Stimulated activated naive CD4-positive, alpha-beta T cell (primary cell): Measurements from ENCODE around the gene NPY1R.

Experiments
- DNase-seq, 6 experiments: peaks; one replicate each; lab custom pipeline; 2025; lab: John Stamatoyannopoulos, UW

NPY1R gene

GRCh38 chr4:163332526-163333406, at the start of gene NPY1R:
Gene NPY1R (minus strand): TSS chr4:163332596. CDS start chr4:163326554, 6,042 bp downstream.
- DNase-seq: peak in 2 of 6 experiments; percentile 4 to 6

- DNase-seq: no peak
Observed at GRCh38 chr4:163380703-163381102, 48.3 kb upstream of the NPY1R start.

GRCh38 chr4:163378661-163379060, 46.3 kb upstream of the NPY1R start:
- no peak for DNase-seq

DNA sequence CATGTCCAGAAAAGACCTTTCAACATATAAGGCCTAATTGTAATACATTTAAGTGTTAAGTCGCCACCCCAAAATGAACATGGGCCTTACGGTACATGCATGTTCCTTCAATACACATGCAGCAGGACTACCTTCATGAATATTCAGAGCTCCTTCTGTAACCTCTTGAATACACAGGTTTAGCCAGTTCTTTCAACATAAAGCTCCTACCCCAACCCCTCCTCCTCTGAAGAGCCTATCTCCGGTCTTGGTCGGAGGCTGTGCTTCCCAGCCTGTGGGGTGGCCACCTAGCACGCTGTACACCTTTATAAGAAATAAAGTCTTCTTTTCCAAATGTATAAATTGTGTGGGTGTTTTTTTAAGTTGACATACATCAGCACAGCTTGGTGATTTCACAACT, 39.6 kb upstream of the NPY1R start:
- no peak for DNase-seq

GRCh38 chr4:163367651-163368050, 35.3 kb upstream of the NPY1R start:
- DNase-seq: no peak

- DNase-seq: no peak
Observed at GRCh38 chr4:163356104-163356503, 23.7 kb upstream of the NPY1R start.

DNA sequence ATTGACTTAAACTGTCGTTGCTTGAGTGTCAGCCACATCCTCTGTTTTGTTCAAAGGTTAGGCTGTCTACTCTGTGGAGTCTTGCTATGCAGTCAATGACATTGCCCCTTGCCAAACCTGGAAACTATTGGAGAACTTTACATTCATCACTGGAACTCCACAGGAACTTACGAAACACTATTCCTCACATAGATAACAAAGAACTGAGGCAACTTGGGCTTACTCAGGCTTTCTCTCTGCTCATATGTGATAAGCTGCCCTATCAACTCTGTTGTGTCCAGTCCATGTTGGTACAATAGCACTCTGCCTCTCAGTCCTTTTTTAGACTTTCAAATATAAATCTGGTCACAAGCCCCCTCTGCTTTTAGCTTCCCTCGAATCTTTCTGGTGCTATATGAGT, 20.7 kb upstream of the NPY1R start:
- no peak for DNase-seq

GRCh38 chr4:163350672-163351071, 18.3 kb upstream of the NPY1R start:
- no peak for DNase-seq

DNA sequence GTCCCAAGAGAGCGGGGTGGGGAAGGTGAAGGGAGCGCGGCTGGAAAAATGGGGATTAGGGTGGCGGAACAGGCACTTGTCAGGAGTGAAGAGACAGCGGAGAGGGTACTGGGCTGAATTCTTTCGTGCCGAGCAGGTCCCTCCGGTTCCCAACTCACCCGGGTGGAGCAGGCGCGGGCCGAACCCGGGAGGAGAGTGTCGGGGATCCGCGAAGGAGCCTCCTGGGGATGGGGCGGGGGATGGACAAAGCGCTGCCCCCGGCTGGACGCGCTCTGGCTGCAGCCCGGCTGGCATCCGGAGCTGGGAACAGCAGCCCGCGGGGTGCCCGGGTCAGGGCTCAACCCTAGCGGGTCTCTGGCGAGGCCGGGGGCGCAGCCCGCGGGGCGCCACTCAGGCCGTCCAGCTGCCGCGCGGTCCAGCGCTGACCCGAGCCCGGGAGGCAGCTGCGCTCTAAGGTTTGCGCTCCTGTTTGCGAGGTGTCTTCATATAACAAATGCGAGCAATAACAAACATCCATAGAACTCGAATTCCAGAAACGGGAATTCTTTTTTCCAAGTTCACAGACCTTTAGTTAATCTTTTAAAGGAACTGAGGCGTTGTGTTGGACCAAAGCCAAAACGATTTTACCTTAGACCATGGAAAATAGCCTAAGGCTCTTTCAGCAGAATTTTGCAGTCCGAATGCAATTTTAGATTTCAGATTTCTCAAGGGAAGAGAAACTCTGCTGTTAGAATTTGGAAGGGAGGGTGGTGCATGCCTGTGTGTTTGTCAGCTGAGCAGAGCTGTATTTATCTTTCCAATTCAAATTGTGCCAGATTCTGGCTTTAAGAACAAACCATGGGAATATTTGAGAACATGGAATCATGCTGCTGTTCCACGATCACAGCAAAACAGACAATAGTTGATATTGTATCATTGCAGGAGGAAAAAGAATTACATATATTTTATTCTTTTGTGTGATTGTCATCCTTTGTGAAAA, 12.0 kb upstream of the NPY1R start:
- DNase-seq: no peak

- no peak for DNase-seq
Observed at GRCh38 chr4:163343604-163344146, 11.3 kb upstream of the NPY1R start, which contains the start of gene NPY5R. Gene NPY5R (plus strand): TSS chr4:163343892. CDS start chr4:163350274, 6,382 bp downstream.

DNA sequence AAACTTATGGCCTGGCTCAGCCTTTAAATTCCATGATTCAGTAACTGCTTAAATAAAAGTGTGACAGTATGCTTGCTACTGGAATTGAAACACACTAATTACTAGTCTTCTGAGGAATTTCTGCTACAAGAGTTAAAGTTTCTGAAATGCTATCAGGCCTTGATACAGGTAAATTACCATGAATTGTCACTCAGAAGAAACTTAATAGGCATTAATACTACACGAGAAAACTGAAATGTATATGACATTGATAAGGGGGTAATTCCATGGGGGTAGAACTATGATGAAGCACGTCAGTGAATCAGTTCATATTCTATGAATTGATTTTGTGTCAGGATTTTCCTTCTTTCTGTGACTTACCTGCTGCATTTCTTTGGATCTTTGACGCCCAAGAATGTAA, 3.0 kb upstream of the NPY1R start:
- no peak for DNase-seq

GRCh38 chr4:163331629-163332376, 593 bp downstream of the NPY1R start:
- no peak for DNase-seq

DNA sequence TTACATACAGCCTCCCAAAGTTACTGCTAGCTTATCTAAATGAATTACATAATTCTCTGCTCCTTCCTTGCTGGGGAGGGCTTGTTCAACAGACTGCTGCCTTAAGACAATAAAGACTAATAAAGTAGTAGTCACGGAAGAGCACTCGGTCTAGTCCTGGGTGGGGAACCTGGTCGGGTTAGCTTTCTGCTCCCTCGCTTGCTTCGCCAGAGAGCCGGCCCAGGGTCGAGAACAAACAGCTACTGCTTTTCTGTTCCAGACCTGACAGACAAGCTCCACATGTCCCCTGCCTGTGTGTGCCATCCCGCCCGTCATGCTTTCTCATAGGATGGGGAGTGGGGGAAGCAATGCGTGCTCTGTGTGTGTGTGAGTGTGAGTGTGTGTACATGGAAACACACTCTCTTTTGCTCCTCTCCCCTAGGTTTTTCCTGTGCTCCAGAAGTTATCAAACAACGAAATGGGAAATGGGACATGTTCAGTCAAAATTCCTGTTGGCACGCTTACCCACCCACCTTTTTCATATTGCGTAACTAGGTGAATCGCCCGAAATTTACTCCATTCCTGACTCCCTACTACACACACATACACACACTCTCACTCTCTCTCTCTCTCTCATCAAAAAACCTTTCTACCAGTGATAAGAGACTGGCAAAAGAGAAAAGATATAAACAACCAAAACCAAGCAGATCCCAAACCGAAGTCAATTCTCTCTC, 1.3 kb downstream of the NPY1R start:
- no peak for DNase-seq

GRCh38 chr4:163317110-163317509, 15.3 kb downstream of the NPY1R start:
- DNase-seq: no peak

GRCh38 chr4:163309466-163309865, 22.9 kb downstream of the NPY1R start:
- DNase-seq: no peak

DNA sequence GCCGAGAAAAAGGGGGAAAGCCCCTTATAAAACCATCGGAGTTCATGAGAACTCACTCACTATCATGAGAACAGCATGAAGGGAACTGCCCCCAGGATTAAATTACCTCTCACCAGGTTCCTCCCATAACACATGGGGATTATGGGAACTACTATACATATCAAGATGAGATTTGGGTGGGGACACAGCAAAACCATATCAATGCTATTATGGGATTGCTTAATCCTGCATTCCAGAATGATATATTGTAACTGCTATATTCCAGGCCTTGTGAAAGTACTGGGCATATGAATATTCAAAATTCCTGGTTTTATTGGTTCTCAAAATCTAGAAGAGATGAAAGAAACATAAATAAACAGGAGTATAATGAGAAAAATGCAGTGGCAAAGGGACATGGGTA, 29.3 kb downstream of the NPY1R start:
- DNase-seq: no peak

DNA sequence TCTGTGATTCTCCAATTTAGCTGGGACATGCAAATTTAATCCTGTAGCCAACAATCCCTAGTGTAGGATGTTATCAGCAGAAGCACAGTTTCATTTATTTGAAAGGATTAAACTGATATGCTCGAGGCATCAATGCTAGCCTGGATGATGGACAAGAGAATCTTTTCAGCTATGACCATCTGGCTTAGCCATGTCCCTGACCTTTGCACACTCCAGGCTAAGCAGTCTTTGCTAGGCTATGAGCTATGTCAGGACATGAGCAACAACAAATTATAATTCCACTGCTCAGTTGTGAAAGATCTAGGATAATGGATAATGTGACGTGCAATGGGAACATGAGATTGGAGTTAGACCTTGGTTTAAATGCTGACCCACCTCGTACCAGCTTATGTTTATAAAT, 32.0 kb downstream of the NPY1R start:
- no peak for DNase-seq

DNA sequence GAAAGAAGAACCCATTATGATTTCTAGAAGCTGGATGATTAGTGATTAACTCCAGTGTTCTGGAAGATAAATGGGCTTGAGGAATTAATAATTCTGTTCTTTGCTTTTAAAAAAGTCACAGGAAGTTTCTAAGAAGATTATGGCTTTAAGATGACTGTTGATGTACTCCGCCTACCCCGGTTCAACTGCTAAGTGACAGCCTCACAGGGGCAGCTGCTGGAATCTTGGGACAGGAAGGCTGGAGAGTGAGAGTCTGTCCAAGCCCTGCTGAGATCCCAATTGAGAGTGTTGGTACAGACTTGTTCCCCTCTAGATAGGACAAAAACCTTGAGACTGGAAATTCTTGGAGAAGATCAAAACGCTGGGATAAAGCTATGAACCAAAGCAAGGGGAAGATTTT, 37.3 kb downstream of the NPY1R start:
- DNase-seq: no peak

DNA sequence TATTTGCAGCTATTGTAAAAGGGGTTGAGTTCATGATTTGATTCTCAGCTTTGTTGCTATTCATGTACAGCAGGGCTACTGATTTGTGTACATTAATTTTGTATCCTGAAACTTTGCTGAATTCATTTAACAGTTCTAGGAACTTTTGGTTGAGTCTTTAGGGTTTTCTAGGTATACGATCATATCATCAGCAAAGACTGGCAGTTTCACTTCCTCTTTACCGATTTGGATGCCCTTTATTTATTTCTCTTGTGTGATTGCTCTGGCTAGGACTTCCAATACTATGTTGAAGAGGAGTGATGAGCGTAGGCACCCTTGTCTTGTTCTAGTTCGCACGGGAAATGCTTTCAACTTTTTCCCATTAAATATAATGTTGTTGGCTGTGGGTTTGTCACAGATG, 48.1 kb downstream of the NPY1R start:
- DNase-seq: no peak

GRCh38 chr4:163280703-163281519, 51.5 kb downstream of the NPY1R start:
- DNase-seq: no peak
